ENCODE data around the gene BRIP1. TPM values are rescaled to one million over a fixed set of nuclear protein-coding genes. Genes with fewer than 3 reads are reported as not detected.

The BRIP1 gene
- total and polyA plus RNA-seq, 2 experiments from 2014 or later, result 8.0 to 23.1 TPM

GRCh38 chr17:61816538-61816937 is 46.8 kb downstream of the BRIP1 start:
- Mint-ChIP-seq H3K36me3 (ENCODE audit: low read depth) (peaks cover 10% of the 10 kb centered on the region), H3K27me3 (ENCODE audit: insufficient read depth, low read depth, poor library complexity) (no peaks in the 10 kb centered on the region), H3K4me1 (peaks cover 7% of the 10 kb centered on the region; the same call in 1 of the 3 replicates), H3K4me3 (no peak overlapping the region), H3K27ac (no peak overlapping the region), H3K9me3 (no peaks in the 10 kb centered on the region)
- H3K36me3 ChIP-seq (ENCODE audit: insufficient read depth), result 0 out of 2 replicates have a peak, but pooled peaks cover under 1% of the 10 kb centered on the region
- H3K27ac ChIP-seq (ENCODE audit: low read depth), result no peak overlapping the region
- no peaks in the 10 kb centered on the region for H3F3A ChIP-seq (replicated peaks; ENCODE audit: low read depth)
- no peak overlapping the region for H3K4me2 ChIP-seq
- H2AFZ ChIP-seq, result no peak overlapping the region
- no peaks in the 10 kb centered on the region for H3K9me2 ChIP-seq (ENCODE audit: insufficient read depth)
- TF ChIP-seq EZH2 (IDR thresholded peaks at IDR 0.05; ENCODE audit: low read depth, unreplicated experiment) (no peak), NANOG (IDR thresholded peaks at IDR 0.05; ENCODE audit: borderline replicate concordance) (no peak), CTCF (conservative IDR thresholded peaks at IDR 0.05; ENCODE audit: low read depth in 2 of 2) (no peak), ZNF462 (CRISPR knock-in tag; IDR thresholded peaks at IDR 0.05) (no peak), STAT1 (IDR thresholded peaks at IDR 0.05; ENCODE audit: unreplicated experiment) (no peak), ETS1 (IDR thresholded peaks at IDR 0.05) (no peak), REST (IDR thresholded peaks at IDR 0.05; ENCODE audit: unreplicated experiment) (no peak), JUNB (IDR thresholded peaks at IDR 0.05; ENCODE audit: unreplicated experiment) (no peak), ZNF331 (CRISPR knock-in tag; IDR thresholded peaks at IDR 0.05; ENCODE audit: low read depth) (no peak), EZH2phosphoT487 (IDR thresholded peaks at IDR 0.05; ENCODE audit: unreplicated experiment) (no peak), CREB1 (CRISPR knock-in tag; IDR thresholded peaks at IDR 0.05; ENCODE audit: low read depth) (no peak), POLR2AphosphoS5 (IDR thresholded peaks at IDR 0.05; ENCODE audit: low read depth) (no peak), ZNF114 (CRISPR knock-in tag; IDR thresholded peaks at IDR 0.05) (no peak)
- no peak for DNase-seq (ENCODE audit: low spot score)
- H3K79me2 ChIP-seq (replicated peaks; ENCODE audit: insufficient read depth), result no peaks in the 10 kb centered on the region
- H3K27me3 ChIP-seq (ENCODE audit: insufficient read depth), result no peaks in the 10 kb centered on the region
- ATAC-seq, result no peak
- no peak overlapping the region for H3K4me3 ChIP-seq
- H3K4me1 ChIP-seq (ENCODE audit: insufficient read depth), result peaks cover 4% of the 10 kb centered on the region; the same call in 1 of the 2 replicates
- no peaks in the 10 kb centered on the region; the same call in 1 of the 2 replicates for H4K20me1 ChIP-seq (replicated peaks; ENCODE audit: insufficient read depth)

Measured in GM23338 (cell line).